GM23248 (cell line): Measurements from ENCODE around the gene AMBRA1. TPM values are rescaled to one million over a fixed set of nuclear protein-coding genes. Genes with fewer than 3 reads are reported as not detected.

Experiments
- DNase-seq: peaks from one replicate; pipeline ENCODE4 v3.0.0-alpha.2; 2015
- H2AFZ ChIP-seq: fragments of 200-600 bp; sonication (generic); 2 replicates; pipeline ENCODE4 v1.6.1; 2016; ENCODE audit warnings: antibody characterized with exemption
- H3F3A ChIP-seq: fragments of 200-600 bp; sonication (generic); 2 replicates; pipeline ENCODE4 v1.6.1; 2016; ENCODE audit warnings: mild to moderate bottlenecking, antibody characterized with exemption, mixed run types; ENCODE audit not compliant: insufficient read depth
- H3K27ac ChIP-seq: fragments of 200-600 bp; sonication (generic); 2 replicates; pipeline ENCODE4 v1.5.1; 2016; ENCODE audit warnings: mild to moderate bottlenecking
- H3K27me3 ChIP-seq: fragments of 200-600 bp; sonication (generic); replicated peaks from 2 replicates; pipeline ENCODE4 v1.6.1; 2016; ENCODE audit warnings: mild to moderate bottlenecking; ENCODE audit not compliant: insufficient read depth
- H3K36me3 ChIP-seq: fragments of 200-600 bp; sonication (generic); 2 replicates; pipeline ENCODE4 v1.6.1; 2016; ENCODE audit warnings: low read depth, mild to moderate bottlenecking
- H3K4me1 ChIP-seq: fragments of 200-600 bp; sonication (generic); 2 replicates; pipeline ENCODE4 v1.6.1; 2016; ENCODE audit warnings: mild to moderate bottlenecking; ENCODE audit not compliant: insufficient read depth
- H3K4me2 ChIP-seq: fragments of 200-600 bp; sonication (generic); one replicate; pipeline ENCODE4 v1.6.1; 2016; ENCODE audit warnings: mild to moderate bottlenecking; ENCODE audit not compliant: unreplicated experiment
- H3K4me3 ChIP-seq: fragments of 200-600 bp; sonication (generic); 2 replicates; pipeline ENCODE4 v1.5.1; 2016; ENCODE audit warnings: mild to moderate bottlenecking
- H3K79me2 ChIP-seq: fragments of 200-600 bp; sonication (generic); 2 replicates; pipeline ENCODE4 v1.6.1; 2016; ENCODE audit warnings: mild to moderate bottlenecking; ENCODE audit not compliant: insufficient read depth
- H3K9ac ChIP-seq: fragments of 200-600 bp; sonication (generic); 2 replicates; pipeline ENCODE4 v1.6.1; 2016; ENCODE audit warnings: mild to moderate bottlenecking
- H3K9me2 ChIP-seq: fragments of 200-600 bp; sonication (generic); 2 replicates; pipeline ENCODE4 v1.6.1; 2016; ENCODE audit warnings: mixed run types, mild to moderate bottlenecking, moderate library complexity; ENCODE audit not compliant: insufficient read depth
- H3K9me3 ChIP-seq: fragments of 200-600 bp; sonication (generic); one replicate; pipeline ENCODE4 v1.6.1; 2017; ENCODE audit warnings: low read depth
- H4K20me1 ChIP-seq: fragments of 200-600 bp; sonication (generic); 2 replicates; pipeline ENCODE4 v1.6.0; 2016; ENCODE audit not compliant: insufficient read depth
- EZH2 ChIP-seq: fragments of 200-600 bp; sonication (generic); IDR thresholded peaks from 2 replicates; pipeline ENCODE4 v1.6.1; 2018; ENCODE audit warnings: antibody characterized with exemption, mild to moderate bottlenecking; ENCODE audit not compliant: insufficient read depth, poor library complexity, severe bottlenecking
- EZH2phosphoT487 ChIP-seq: fragments of 200-600 bp; sonication (generic); IDR thresholded peaks from 2 replicates; pipeline ENCODE4 v1.6.1; 2018; ENCODE audit warnings: antibody characterized with exemption, moderate library complexity, mild to moderate bottlenecking, low read depth; ENCODE audit not compliant: insufficient read depth
- WGBS, 2 experiments: methylation state at CpG; one replicate each; pipeline ENCODE4 v1.1.6; 2015 to 2017; ENCODE audit warnings: low lambda C conversion rate in 2 of 2, low coverage in 1 of 2; ENCODE audit errors: missing lambda C conversion rate in 2 of 2; 5-methylcytosine and 5-hydroxymethylcytosine counted together
- in situ Hi-C: fragments of 300-500 bp; cut with MboI; formaldehyde crosslinking; loops from 2 replicates; pipeline ENCODE4 v1.15.0; 2020
- polyA plus RNA-seq: library from polyadenylated mRNA; unstranded; fragments of >200 nt; fragmentation: Nextera tagmentation; extraction: Ambion mirVana; gene quantifications from 2 replicates; pipeline ENCODE4 v1.2.1, GENCODE V29; 2016
- total RNA-seq: library from RNA; depleted of rRNA; stranded (reverse); fragments of >200 nt; shearing (Covaris generic); gene quantifications from 2 replicates; pipeline ENCODE4 v1.2.3, GENCODE V29; 2014

AMBRA1 gene
- total and polyA plus RNA-seq, 2 experiments from 2014 or later, result 5.0 to 46.0 TPM

DNA sequence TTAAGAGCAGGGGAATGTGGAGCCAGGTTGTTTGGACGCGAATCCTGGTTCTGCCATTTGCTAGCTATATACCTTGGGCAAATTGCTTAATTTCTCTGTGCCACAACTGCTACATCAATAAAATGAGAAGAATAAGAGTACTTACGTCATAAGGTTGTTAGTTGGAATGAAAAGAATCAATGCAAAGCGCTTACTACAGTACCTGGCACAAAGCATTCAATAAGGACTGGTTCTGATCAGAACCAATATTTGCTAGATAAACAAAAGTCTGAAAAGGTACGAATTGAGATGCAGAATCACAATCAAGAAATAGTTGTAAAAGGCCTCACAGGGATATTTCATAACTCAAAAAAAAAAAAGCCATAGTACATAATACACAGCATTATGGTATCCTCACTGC, 11.2 kb downstream of the AMBRA1 start:
- TF ChIP-seq EZH2 (no peak), EZH2phosphoT487 (no peak)
- in situ Hi-C loops, result no loop called here
- WGBS, 2 experiments, result 93 to 94% methylated on average over 5 of the region's 5 CpGs

DNA sequence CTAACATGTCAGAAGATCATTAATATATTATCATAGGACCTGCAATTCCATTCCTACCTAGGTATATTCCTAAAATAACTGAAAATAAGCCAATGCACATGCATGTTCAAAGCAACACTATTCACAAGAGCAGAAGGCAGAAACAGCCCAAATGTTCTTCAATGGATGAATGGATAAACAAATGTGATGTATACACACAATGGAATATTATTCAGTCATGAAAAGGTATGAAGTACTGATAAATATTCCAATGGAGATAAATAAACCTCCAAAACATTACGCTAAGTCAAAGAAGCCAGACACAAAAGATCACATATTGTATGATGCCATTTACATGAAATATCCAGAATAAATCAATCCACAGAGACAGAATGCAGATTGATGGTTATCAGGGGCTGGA, 16.8 kb downstream of the AMBRA1 start:
- H3F3A ChIP-seq, result peaks cover 4% of the 10 kb centered on the region; the same call in 1 of the 2 replicates
- TF ChIP-seq EZH2 (no peak), EZH2phosphoT487 (no peak)
- no peaks in the 10 kb centered on the region for H3K9me2 ChIP-seq
- H3K27ac ChIP-seq, result no peak overlapping the region
- no peaks in the 10 kb centered on the region for H3K36me3 ChIP-seq
- no peak overlapping the region for H2AFZ ChIP-seq
- no peak for DNase-seq
- H3K9me3 ChIP-seq, result no peaks in the 10 kb centered on the region
- no peak overlapping the region for H3K4me3 ChIP-seq
- no peak overlapping the region for H3K4me2 ChIP-seq
- H3K27me3 ChIP-seq, result no peaks in the 10 kb centered on the region
- peaks cover 92% of the 10 kb centered on the region for H3K79me2 ChIP-seq
- H3K9ac ChIP-seq, result no peak overlapping the region
- WGBS, 2 experiments, result 96 to 97% methylated on average over 1 of the region's 1 CpG
- H3K4me1 ChIP-seq, result peaks cover 5% of the 10 kb centered on the region; the same call in 1 of the 2 replicates
- H4K20me1 ChIP-seq, result peaks cover 19% of the 10 kb centered on the region; the same call in 1 of the 2 replicates
- in situ Hi-C loops, result no loop called here

More for the DNA sequence above, 11.2 kb downstream of the AMBRA1 start:
- Histone ChIP-seq H3K9me2 (no peaks in the 10 kb centered on the region), H3K9ac (no peak overlapping the region), H3K27me3 (no peaks in the 10 kb centered on the region), H3F3A (no peaks in the 10 kb centered on the region), H3K36me3 (no peaks in the 10 kb centered on the region), H4K20me1 (no peaks in the 10 kb centered on the region; the same call in 1 of the 2 replicates), H3K27ac (no peak overlapping the region), H3K79me2 (peaks cover 86% of the 10 kb centered on the region), H3K4me1 (no peaks in the 10 kb centered on the region), H3K9me3 (no peaks in the 10 kb centered on the region), H3K4me3 (no peak overlapping the region), H2AFZ (no peak overlapping the region), H3K4me2 (no peak overlapping the region)
- DNase-seq, result no peak

DNA sequence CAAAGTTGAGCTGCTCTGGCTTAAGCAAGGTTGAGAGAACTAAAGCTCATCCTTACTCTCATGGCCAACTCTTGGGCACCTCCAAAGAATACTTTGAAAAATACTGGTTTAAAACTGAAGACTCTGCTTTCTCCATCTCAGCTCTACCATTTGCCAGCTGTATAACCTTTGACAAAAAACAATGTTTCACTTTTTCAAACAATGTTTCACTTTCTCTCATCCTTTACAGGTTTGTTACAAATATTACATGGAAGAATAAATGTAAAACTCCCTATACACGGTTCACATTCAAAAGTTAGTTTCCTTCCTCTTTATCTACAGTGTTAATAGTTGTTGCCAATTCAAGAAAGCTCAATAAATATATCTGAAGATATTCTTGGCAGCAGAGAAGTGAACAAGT, 19.2 kb downstream of the AMBRA1 start:
- H4K20me1 ChIP-seq, result peaks cover 26% of the 10 kb centered on the region; the same call in 1 of the 2 replicates
- no peak overlapping the region for H3K4me2 ChIP-seq
- in situ Hi-C loops, result no loop called here
- H3K4me3 ChIP-seq, result no peak overlapping the region
- no peak overlapping the region for H2AFZ ChIP-seq
- WGBS, 2 experiments, result 98 to 100% methylated on average over 1 of the region's 1 CpG
- no peak overlapping the region for H3K27ac ChIP-seq
- H3K4me1 ChIP-seq, result peaks cover 5% of the 10 kb centered on the region; the same call in 1 of the 2 replicates
- no peak for DNase-seq
- H3K79me2 ChIP-seq, result peaks cover 92% of the 10 kb centered on the region
- no peaks in the 10 kb centered on the region for H3K9me3 ChIP-seq
- no peaks in the 10 kb centered on the region for H3K36me3 ChIP-seq
- TF ChIP-seq EZH2, result no peak
- H3K27me3 ChIP-seq, result no peaks in the 10 kb centered on the region
- no peaks in the 10 kb centered on the region for H3K9me2 ChIP-seq
- H3K9ac ChIP-seq, result no peak overlapping the region
- H3F3A ChIP-seq, result peaks cover 4% of the 10 kb centered on the region; the same call in 1 of the 2 replicates

DNA sequence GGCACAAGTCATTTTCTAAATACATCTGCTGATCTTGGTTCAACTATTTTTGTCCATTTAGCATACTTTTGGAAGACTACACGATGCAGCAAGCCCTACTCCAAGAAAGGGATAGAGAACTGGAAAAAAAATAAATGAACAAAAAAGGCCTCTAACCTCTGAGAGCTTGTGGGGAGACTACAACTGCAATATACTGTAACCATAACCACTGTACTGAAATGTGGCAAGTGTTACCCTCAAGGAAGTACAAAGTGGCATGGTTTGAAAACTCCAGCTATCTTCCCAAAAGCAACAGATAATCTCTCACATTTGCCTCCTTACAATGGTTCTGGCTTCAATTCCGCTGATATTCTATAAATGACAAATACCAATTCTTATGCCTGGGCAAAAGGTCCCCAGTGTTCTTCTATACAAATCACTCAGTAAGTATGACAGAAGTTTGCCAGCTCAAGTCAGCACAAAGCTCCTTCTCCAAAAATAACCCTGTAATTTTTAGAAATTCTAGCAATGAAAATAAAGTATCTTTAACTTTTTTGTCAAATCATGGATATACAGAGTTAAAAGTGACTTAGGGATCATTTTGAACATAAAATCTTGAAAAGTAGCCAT, 22.9 kb downstream of the AMBRA1 start:
- H3K9me3 ChIP-seq, result no peaks in the 10 kb centered on the region
- 20% methylated on average over 2 of the region's 2 CpGs for WGBS, 2 experiments
- no peaks in the 10 kb centered on the region for H3K36me3 ChIP-seq
- no peak for DNase-seq
- no peaks in the 10 kb centered on the region for H3K27me3 ChIP-seq
- H3K27ac ChIP-seq, result no peak overlapping the region
- H3K79me2 ChIP-seq, result peaks cover 92% of the 10 kb centered on the region
- no peaks in the 10 kb centered on the region for H3F3A ChIP-seq
- H3K4me1 ChIP-seq, result peaks cover 3% of the 10 kb centered on the region; the same call in 1 of the 2 replicates
- H2AFZ ChIP-seq, result no peak overlapping the region
- H3K4me3 ChIP-seq, result no peak overlapping the region
- no peak overlapping the region for H3K4me2 ChIP-seq
- no peak for TF ChIP-seq EZH2phosphoT487
- no peak for TF ChIP-seq EZH2
- no peaks in the 10 kb centered on the region for H3K9me2 ChIP-seq
- in situ Hi-C loops, result no loop called here
- no peak overlapping the region for H3K9ac ChIP-seq
- H4K20me1 ChIP-seq, result peaks cover 11% of the 10 kb centered on the region; the same call in 1 of the 2 replicates
